ENCODE measurements around the gene SLIT3.

DNA sequence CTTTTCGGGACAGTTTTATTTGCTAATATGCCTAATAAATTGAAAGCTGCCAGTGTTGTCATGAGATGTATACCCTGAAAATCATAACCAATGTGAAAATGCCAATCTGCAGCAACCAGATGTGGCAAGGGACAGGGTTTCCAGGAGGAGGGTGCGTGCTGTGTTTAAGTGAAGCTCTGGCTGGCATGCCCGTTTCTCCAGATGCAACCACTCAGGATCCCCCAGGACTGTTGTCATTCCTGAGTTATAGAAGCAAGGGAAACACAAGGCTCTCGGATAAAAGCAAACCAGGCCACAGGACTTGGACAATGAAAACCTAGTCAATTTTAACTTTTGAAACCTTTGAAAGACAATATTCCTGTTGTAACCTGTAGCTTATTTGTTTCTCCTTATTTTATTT is 360.2 kb downstream of the SLIT3 start:
- TF ChIP-seq, protein P1, sequence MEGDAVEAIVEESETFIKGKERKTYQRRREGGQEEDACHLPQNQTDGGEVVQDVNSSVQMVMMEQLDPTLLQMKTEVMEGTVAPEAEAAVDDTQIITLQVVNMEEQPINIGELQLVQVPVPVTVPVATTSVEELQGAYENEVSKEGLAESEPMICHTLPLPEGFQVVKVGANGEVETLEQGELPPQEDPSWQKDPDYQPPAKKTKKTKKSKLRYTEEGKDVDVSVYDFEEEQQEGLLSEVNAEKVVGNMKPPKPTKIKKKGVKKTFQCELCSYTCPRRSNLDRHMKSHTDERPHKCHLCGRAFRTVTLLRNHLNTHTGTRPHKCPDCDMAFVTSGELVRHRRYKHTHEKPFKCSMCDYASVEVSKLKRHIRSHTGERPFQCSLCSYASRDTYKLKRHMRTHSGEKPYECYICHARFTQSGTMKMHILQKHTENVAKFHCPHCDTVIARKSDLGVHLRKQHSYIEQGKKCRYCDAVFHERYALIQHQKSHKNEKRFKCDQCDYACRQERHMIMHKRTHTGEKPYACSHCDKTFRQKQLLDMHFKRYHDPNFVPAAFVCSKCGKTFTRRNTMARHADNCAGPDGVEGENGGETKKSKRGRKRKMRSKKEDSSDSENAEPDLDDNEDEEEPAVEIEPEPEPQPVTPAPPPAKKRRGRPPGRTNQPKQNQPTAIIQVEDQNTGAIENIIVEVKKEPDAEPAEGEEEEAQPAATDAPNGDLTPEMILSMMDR (IDR thresholded peaks at IDR 0.05), result no peak
- TF ChIP-seq POLR2AphosphoS5 (IDR thresholded peaks at IDR 0.05), result no peak
- no peak for TF ChIP-seq POLR2A (IDR thresholded peaks at IDR 0.05)
- TF ChIP-seq EP300 (IDR thresholded peaks at IDR 0.05), result no peak

All from suprapubic skin (tissue), 4 donors.